GM12878 (cell line): ENCODE results near the gene ZC3H12D. TPM values are rescaled to one million over a fixed set of nuclear protein-coding genes. Genes with fewer than 3 reads are reported as not detected.
"Not testable (repeated sequence)": the region's sequence is repeated elsewhere in the genome, so short reads cannot be mapped to it uniquely, and the experiment has no call there.

ENCODE experiments used
- ATAC-seq: fragments of 200-7000 bp; cut with Tn5 transposase; 3 replicates; pipeline ENCODE4 v1.9.1; 2020; ENCODE audit warnings: mild to moderate bottlenecking, moderate library complexity
- BruUV-seq: library from RNA; stranded (reverse); fragments of 400-500 nt; replicated peaks from 2 replicates; lab custom pipeline; 2021; lab: Mats Ljungman, UMichigan
- CTCF ChIA-PET: fragments of 300-600 bp; sonication (Branson Sonifier 250); formaldehyde crosslinking; extraction: SDS; loops from one replicate; lab custom pipeline; 2021; ENCODE audit warnings: inconsistent platforms; lab: Yijun Ruan, JAX
- POLR2A ChIA-PET: fragments of 350-600 bp; formaldehyde crosslinking; extraction: SDS; loops from one replicate; lab custom pipeline; 2021; ENCODE audit warnings: inconsistent platforms; lab: Charles Lee
- RAD21 ChIA-PET: fragments of 300-600 bp; sonication (Branson Sonifier 250); formaldehyde crosslinking; loops from one replicate; lab custom pipeline; 2023; ENCODE audit warnings: antibody characterized with exemption; ENCODE audit not compliant: unreplicated experiment; lab: Charles Lee
- SMC1A ChIA-PET: fragments of 300-600 bp; sonication (Branson Sonifier 250); formaldehyde crosslinking; loops from one replicate; lab custom pipeline; 2023; ENCODE audit not compliant: unreplicated experiment, uncharacterized antibody; lab: Charles Lee
- DNase-seq: peaks from one replicate; pipeline ENCODE4 v3.0.0-alpha.2; 2011; ENCODE audit warnings: low read depth, low spot score
- FAIRE-seq: peaks from 3 replicates; lab custom pipeline; 2011; peaks lifted over from hg19 to GRCh38; lab: Jason Lieb, UNC
- H2AFZ ChIP-seq: 2 replicates; pipeline ENCODE4 v1.6.0; 2011; ENCODE audit warnings: low read depth, low read length, control low read depth; ENCODE audit not compliant: control insufficient read depth
- H3K27ac ChIP-seq: 2 replicates; pipeline ENCODE4 v1.5.1; 2011; ENCODE audit warnings: control low read depth; ENCODE audit not compliant: control insufficient read depth, insufficient read depth
- H3K27me3 ChIP-seq, 2 experiments: replicated peaks in 1 of 2; 2 replicates each; pipeline versions ENCODE4 v1.6.0 to v1.6.1; 2011; ENCODE audit warnings: low read length in 1 of 2; ENCODE audit not compliant: control insufficient read depth in 2 of 2, insufficient read depth in 2 of 2
- H3K36me3 ChIP-seq, 2 experiments: 2 replicates each; pipeline ENCODE4 v1.5.1; 2011; ENCODE audit warnings: low read length in 1 of 2; ENCODE audit not compliant: control insufficient read depth in 2 of 2, insufficient read depth in 2 of 2
- H3K4me1 ChIP-seq: 2 replicates; pipeline ENCODE4 v1.6.1; 2011; ENCODE audit warnings: mild to moderate bottlenecking, low read length, moderate library complexity, mixed read lengths; ENCODE audit not compliant: control insufficient read depth, insufficient read depth
- H3K4me2 ChIP-seq: 2 replicates; pipeline ENCODE4 v1.6.0; 2011; ENCODE audit warnings: control low read depth; ENCODE audit not compliant: control insufficient read depth, insufficient read depth
- H3K4me3 ChIP-seq: fragments of 200-600 bp; sonication (generic); 2 replicates; pipeline ENCODE4 v1.5.1; 2016
- H3K79me2 ChIP-seq: 2 replicates; pipeline ENCODE4 v1.6.0; 2011; ENCODE audit warnings: low read length; ENCODE audit not compliant: control insufficient read depth, insufficient read depth
- H3K9ac ChIP-seq: 2 replicates; pipeline ENCODE4 v1.8.0; 2011; ENCODE audit warnings: low read length, control low read depth, mixed read lengths; ENCODE audit not compliant: control insufficient read depth, insufficient read depth
- H3K9me3 ChIP-seq: replicated peaks from 3 replicates; pipeline ENCODE4 v1.5.1; 2011; ENCODE audit warnings: mild to moderate bottlenecking, low read length; ENCODE audit not compliant: control insufficient read depth, insufficient read depth
- H4K20me1 ChIP-seq: 2 replicates; pipeline ENCODE4 v1.6.0; 2011; ENCODE audit not compliant: control insufficient read depth, insufficient read depth
- ASH2L ChIP-seq: fragments of 300-600, 200-600 bp; sonication (generic); IDR thresholded peaks from 2 replicates; pipeline ENCODE4 v1.6.1; 2017; ENCODE audit warnings: low read depth, mild to moderate bottlenecking, borderline replicate concordance
- BCL11A ChIP-seq: IDR thresholded peaks from 2 replicates; pipeline ENCODE4 v1.6.1; 2011; ENCODE audit warnings: low read depth, low read length
- DPF2 ChIP-seq: fragments of 450-650 bp; IDR thresholded peaks from 2 replicates; pipeline ENCODE4 v1.6.1; 2017; ENCODE audit warnings: mild to moderate bottlenecking
- ETV6 ChIP-seq, 2 experiments: fragments of 450-650 bp in 1 of 2; IDR thresholded peaks in 1 of 2; conservative IDR thresholded peaks in 1 of 2; 2 replicates each; pipeline ENCODE4 v1.6.1; 2014; ENCODE audit warnings: antibody characterized with exemption in 1 of 2, borderline replicate concordance in 1 of 2, low read depth in 1 of 2, mild to moderate bottlenecking in 1 of 2, moderate library complexity in 1 of 2
- FOXK2 ChIP-seq: fragments of 450-650 bp; IDR thresholded peaks from 2 replicates; pipeline ENCODE4 v1.6.1; 2017; ENCODE audit warnings: mild to moderate bottlenecking, moderate library complexity
- GATAD2B ChIP-seq: fragments of 450-650 bp; conservative IDR thresholded peaks from 2 replicates; pipeline ENCODE4 v1.6.1; 2017; ENCODE audit warnings: low read depth, mild to moderate bottlenecking, moderate library complexity
- IKZF2 ChIP-seq, 2 experiments: fragments of 450-650 bp; IDR thresholded peaks; 2 replicates each; pipeline ENCODE4 v1.6.1; 2017; ENCODE audit warnings: mild to moderate bottlenecking in 2 of 2, moderate library complexity in 2 of 2
- RBBP5 ChIP-seq: fragments of 200-600 bp; sonication (generic); conservative IDR thresholded peaks from 2 replicates; pipeline ENCODE4 v1.6.1; 2016
- SMAD5 ChIP-seq: IDR thresholded peaks from 2 replicates; pipeline ENCODE4 v1.6.1; 2016; ENCODE audit warnings: antibody characterized with exemption, low read depth
- SREBF1 ChIP-seq: IDR thresholded peaks from 2 replicates; pipeline ENCODE4 v1.6.1; 2012; ENCODE audit warnings: mild to moderate bottlenecking, low read length
- WRNIP1 ChIP-seq: IDR thresholded peaks from 2 replicates; pipeline ENCODE4 v1.6.1; 2011; ENCODE audit warnings: low read depth, low read length, improper control_type of control experiment, borderline replicate concordance
- WGBS: methylation state at CpG from one replicate; pipeline ENCODE4 v1.1.6; 2016; ENCODE audit warnings: low lambda C conversion rate; ENCODE audit not compliant: insufficient replicate concordance, insufficient coverage; ENCODE audit errors: missing lambda C conversion rate; 5-methylcytosine and 5-hydroxymethylcytosine counted together
- in situ Hi-C: fragments of 300-500 bp; cut with MboI; formaldehyde crosslinking; loops from 9 replicates; pipeline ENCODE4 v1.14.3; 2018; ENCODE audit warnings: mixed read lengths
- intact Hi-C: fragments of 100-400 bp; cut with micrococcal nuclease; formaldehyde crosslinking; loops from one replicate; pipeline ENCODE4 v1.14.2; 2022; ENCODE audit not compliant: unreplicated experiment
- polyA plus RNA-seq, 11 experiments: library from polyadenylated mRNA; depleted of rRNA in 4 of 11; unstranded in 6 of 11; stranded (reverse) in 5 of 11; fragments of >200 nt; fragmentation: Nextera tagmentation in 4 of 11; fragmentation: Illumina TruSeq in 1 of 11; extraction: Ambion mirVana in 4 of 11; extraction: Trizol in 1 of 11; gene quantifications; 1 replicate in 1 of 11; 2 replicates in 10 of 11; pipeline versions ENCODE4 v1.2.1 to v1.2.3, GENCODE V29; 2011 to 2016; ENCODE audit warnings: inconsistent platforms in 2 of 11, missing spikeins in 2 of 11, low read depth in 1 of 11
- total RNA-seq, 4 experiments: library from RNA; depleted of rRNA in 3 of 4; stranded (reverse); fragments of >200 nt in 3 of 4; fragmentation: Illumina TruSeq in 1 of 4; extraction: Trizol in 1 of 4; gene quantifications; 2 replicates each; pipeline versions ENCODE4 v1.2.1 to v1.2.3, GENCODE V29; 2013 to 2021
- TF ChIP-seq, protein P1 (sequence below): IDR thresholded peaks from 2 replicates; pipeline ENCODE4 v1.6.1; 2012; ENCODE audit warnings: low read depth, low read length, improper control_type of control experiment
- TF ChIP-seq, protein P2 (sequence below): fragments of 450-650 bp; IDR thresholded peaks from 2 replicates; pipeline ENCODE4 v1.6.1; 2017; ENCODE audit warnings: antibody characterized with exemption, mild to moderate bottlenecking, moderate library complexity

The ZC3H12D gene
- total and polyA plus RNA-seq, 10 of the 15 experiments (the other 5 are each of a cell fraction or from before 2014, with no cell fraction given) = 1.4 to 29.7 (median 8.8) TPM

- Histone ChIP-seq H3K27ac (no peak overlapping the region), H3K27me3 (no peaks in the 10 kb centered on the region), H3K4me2 (no peak overlapping the region), H3K79me2 (peaks cover 19% of the 10 kb centered on the region), H3K36me3 (peaks cover 14 to 18% of the 10 kb centered on the region in 2 experiments; a peak in 3 of 4 replicates), H4K20me1 (no peaks in the 10 kb centered on the region), H3K4me1 (peaks cover 25% of the 10 kb centered on the region), H3K9me3 (no peaks in the 10 kb centered on the region), H3K9ac (no peak overlapping the region), H2AFZ (no peak overlapping the region), H3K4me3 (no peak overlapping the region)
- SMC1A ChIA-PET = interaction anchor here (0.8 to 3.0 kb wide), 6 partner anchors 16 to 399 kb away, joined by 3 to 9 read pairs (median 3); partner anchors contain the start of gene ZC3H12D
- no TSS peak for BruUV-seq
- RAD21 ChIA-PET = no interaction called here
- DNase-seq (no peak), FAIRE-seq (no peak), ATAC-seq (no peak)
- POLR2A ChIA-PET = interaction anchor here (0.7 kb wide), 1 partner anchor 109 kb away, joined by 3 read pairs; no protein-coding TSS in a partner anchor
- intact Hi-C loops = no loop called here
- in situ Hi-C loops = no loop called here
- WGBS = 88% methylated on average over 5 of the region's 5 CpGs
- TF ChIP-seq GATAD2B (no peak), IKZF2 (IDR thresholded peaks at IDR 0.05) (no peak), SMAD5 (no peak), DPF2 (no peak), RBBP5 (no peak), FOXK2 (no peak), ASH2L (no peak), BCL11A (no peak), SREBF1 (no peak), WRNIP1 (no peak), ETV6 (conservative IDR thresholded peaks at IDR 0.05 in 1 of 2, IDR thresholded peaks at IDR 0.05 in 1 of 2; ENCODE audit: borderline replicate concordance in 1 of 2, low read depth in 1 of 2) (no peak)
- TF ChIP-seq, protein P1, sequence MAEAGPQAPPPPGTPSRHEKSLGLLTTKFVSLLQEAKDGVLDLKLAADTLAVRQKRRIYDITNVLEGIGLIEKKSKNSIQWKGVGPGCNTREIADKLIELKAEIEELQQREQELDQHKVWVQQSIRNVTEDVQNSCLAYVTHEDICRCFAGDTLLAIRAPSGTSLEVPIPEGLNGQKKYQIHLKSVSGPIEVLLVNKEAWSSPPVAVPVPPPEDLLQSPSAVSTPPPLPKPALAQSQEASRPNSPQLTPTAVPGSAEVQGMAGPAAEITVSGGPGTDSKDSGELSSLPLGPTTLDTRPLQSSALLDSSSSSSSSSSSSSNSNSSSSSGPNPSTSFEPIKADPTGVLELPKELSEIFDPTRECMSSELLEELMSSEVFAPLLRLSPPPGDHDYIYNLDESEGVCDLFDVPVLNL = no peak
- TF ChIP-seq, protein P2, sequence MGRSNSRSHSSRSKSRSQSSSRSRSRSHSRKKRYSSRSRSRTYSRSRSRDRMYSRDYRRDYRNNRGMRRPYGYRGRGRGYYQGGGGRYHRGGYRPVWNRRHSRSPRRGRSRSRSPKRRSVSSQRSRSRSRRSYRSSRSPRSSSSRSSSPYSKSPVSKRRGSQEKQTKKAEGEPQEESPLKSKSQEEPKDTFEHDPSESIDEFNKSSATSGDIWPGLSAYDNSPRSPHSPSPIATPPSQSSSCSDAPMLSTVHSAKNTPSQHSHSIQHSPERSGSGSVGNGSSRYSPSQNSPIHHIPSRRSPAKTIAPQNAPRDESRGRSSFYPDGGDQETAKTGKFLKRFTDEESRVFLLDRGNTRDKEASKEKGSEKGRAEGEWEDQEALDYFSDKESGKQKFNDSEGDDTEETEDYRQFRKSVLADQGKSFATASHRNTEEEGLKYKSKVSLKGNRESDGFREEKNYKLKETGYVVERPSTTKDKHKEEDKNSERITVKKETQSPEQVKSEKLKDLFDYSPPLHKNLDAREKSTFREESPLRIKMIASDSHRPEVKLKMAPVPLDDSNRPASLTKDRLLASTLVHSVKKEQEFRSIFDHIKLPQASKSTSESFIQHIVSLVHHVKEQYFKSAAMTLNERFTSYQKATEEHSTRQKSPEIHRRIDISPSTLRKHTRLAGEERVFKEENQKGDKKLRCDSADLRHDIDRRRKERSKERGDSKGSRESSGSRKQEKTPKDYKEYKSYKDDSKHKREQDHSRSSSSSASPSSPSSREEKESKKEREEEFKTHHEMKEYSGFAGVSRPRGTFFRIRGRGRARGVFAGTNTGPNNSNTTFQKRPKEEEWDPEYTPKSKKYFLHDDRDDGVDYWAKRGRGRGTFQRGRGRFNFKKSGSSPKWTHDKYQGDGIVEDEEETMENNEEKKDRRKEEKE = no peak
- CTCF ChIA-PET = interaction anchor here (1.5 to 1.8 kb wide), 2 partner anchors 28 to 55 kb away, joined by 3 to 7 read pairs; no protein-coding TSS in a partner anchor
Observed at GRCh38 chr6:149461670-149462069, 23.1 kb downstream of the ZC3H12D start.

- H3K9ac ChIP-seq, H2AFZ ChIP-seq, H4K20me1 ChIP-seq, H3K4me2 ChIP-seq, H3K4me3 ChIP-seq, H3K9me3 ChIP-seq, intact Hi-C loops, ATAC-seq, H3K79me2 ChIP-seq, in situ Hi-C loops, H3K27me3 ChIP-seq, DNase-seq, BruUV-seq, H3K27ac ChIP-seq, FAIRE-seq: not testable (repeated sequence)
- WGBS = 85% methylated on average over 3 of the region's 3 CpGs
- H3K4me1 ChIP-seq = peaks cover 13% of the 10 kb centered on the region
- CTCF ChIA-PET = interaction anchor here (0.7 to 1.8 kb wide), 3 partner anchors 30 to 59 kb away, joined by 3 to 7 read pairs (median 3); no protein-coding TSS in a partner anchor
- POLR2A ChIA-PET = interaction anchor here (1.0 kb wide), 1 partner anchor 14 kb away, joined by 4 read pairs; no protein-coding TSS in a partner anchor
- RAD21 ChIA-PET = interaction anchor here (2.0 kb wide), 1 partner anchor 57 kb away, joined by 5 read pairs; no protein-coding TSS in a partner anchor
- SMC1A ChIA-PET = interaction anchor here (0.8 to 3.0 kb wide), 7 partner anchors 15 to 63 kb away, joined by 3 to 9 read pairs (median 3); partner anchors contain the start of gene ZC3H12D
- peaks cover 17 to 20% of the 10 kb centered on the region in 2 experiments; a peak in 3 of 4 replicates for H3K36me3 ChIP-seq
Observed at GRCh38 chr6:149460249-149460648, 24.6 kb downstream of the ZC3H12D start.
